ENCODE results near the gene PSMB10. TPM values are rescaled to one million over a fixed set of nuclear protein-coding genes. Genes with fewer than 3 reads are reported as not detected.

PSMB10 gene
- total RNA-seq, 2 experiments from 2014 or later: 176 to 185 TPM

DNA sequence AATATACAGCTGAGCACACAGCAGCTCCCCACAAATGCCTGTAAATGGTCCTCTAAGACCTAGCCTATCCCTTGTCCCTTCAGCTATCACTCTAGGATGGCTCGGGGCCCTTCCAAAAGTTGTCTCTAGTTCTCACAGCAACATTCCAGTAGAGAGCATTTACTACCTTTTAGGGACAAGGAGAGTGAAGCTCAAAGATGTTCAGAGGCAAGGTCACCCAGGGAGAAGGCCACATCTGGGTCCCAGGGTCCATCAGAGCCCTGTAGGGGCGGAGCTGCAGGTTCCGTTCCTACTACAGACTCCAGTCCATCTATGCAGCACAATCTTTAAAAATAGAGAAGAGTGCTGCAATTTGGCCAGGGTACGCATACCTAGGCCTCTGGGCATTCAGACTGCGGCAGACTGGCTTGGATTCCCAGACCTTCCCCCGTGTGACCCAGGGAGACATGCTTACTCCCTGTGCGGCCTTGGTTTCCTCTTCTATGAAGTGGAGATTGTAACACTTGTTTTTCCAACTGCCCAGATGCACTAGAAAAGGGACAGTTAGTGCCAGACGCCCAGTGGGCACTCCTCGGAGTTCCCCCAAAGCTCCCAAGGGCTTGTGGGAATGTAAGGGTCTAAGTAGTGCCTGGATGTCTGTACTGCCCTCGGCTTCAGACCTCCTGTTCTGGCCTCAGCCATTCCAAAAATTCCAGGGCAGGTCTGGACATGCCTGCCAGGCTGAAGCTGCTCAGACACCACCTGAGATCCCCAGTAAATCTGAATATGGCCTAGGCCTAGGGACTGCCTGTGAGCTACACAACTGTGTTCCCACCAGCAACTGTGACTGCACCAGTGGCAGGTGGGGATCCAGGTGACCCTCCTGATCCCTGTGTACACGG, 29.3 kb upstream of the PSMB10 start:
- CTCF ChIA-PET: interaction anchor here (0.6 to 2.2 kb wide), 5 partner anchors 11 to 118 kb away, joined by 3 to 6 read pairs (median 4); no protein-coding TSS in a partner anchor
- POLR2A ChIA-PET: no interaction called here

- POLR2A ChIA-PET: no interaction called here
- CTCF ChIA-PET: interaction anchor here (2.2 kb wide), 1 partner anchor 29 kb away, joined by 6 read pairs; no protein-coding TSS in a partner anchor
Measured at GRCh38 chr16:67964477-67965131, 28.0 kb upstream of the PSMB10 start.

- CTCF ChIA-PET: no interaction called here
- POLR2A ChIA-PET: no interaction called here
Measured at GRCh38 chr16:67963662-67964321, 27.1 kb upstream of the PSMB10 start.

- POLR2A ChIA-PET: interaction anchor here (0.6 kb wide), 2 partner anchors 102 to 347 kb away, joined by 3 to 5 read pairs; partner anchors contain the start of genes PRMT7 and SLC7A6OS
Measured at GRCh38 chr16:67963292-67963661, 26.6 kb upstream of the PSMB10 start.

GRCh38 chr16:67962135-67962534, 25.5 kb upstream of the PSMB10 start:
- CTCF ChIA-PET: no interaction called here
- POLR2A ChIA-PET: no interaction called here

More at GRCh38 chr16:67963292-67963661, 26.6 kb upstream of the PSMB10 start:
- CTCF ChIA-PET: no interaction called here

DNA sequence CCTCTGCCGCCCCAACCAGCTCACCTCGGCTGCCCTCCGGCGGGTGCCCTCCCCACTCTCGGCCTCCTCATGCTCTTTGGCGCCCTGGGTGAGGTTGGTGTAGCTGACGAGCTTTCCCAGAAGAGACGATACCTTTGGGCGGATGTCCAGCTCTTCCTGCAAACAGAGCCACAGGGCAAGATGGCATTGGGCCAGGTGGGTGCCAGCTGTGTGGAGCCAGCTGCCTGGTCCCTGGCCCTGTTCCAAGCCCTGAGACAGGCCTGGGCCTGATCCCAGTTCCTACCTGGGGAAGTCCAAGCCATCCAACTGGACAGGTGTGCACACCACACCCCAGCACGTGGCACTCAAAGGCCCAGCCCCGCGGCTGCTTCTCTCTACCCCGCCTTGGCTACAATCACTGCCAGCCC, 24.9 kb upstream of the PSMB10 start:
- ChIA-PET POLR2A (no interaction called here), CTCF (interaction anchor here (1.5 kb wide), 1 partner anchor 19 kb away, joined by 5 read pairs; no protein-coding TSS in a partner anchor)

- ChIA-PET CTCF (interaction anchor here (0.6 kb wide), 1 partner anchor 153 kb away, joined by 3 read pairs; no protein-coding TSS in a partner anchor), POLR2A (interaction anchor here (0.6 kb wide), 1 partner anchor 1386 kb away, joined by 3 read pairs; no protein-coding TSS in a partner anchor)
Measured at GRCh38 chr16:67959536-67960329, 23.1 kb upstream of the PSMB10 start.

DNA sequence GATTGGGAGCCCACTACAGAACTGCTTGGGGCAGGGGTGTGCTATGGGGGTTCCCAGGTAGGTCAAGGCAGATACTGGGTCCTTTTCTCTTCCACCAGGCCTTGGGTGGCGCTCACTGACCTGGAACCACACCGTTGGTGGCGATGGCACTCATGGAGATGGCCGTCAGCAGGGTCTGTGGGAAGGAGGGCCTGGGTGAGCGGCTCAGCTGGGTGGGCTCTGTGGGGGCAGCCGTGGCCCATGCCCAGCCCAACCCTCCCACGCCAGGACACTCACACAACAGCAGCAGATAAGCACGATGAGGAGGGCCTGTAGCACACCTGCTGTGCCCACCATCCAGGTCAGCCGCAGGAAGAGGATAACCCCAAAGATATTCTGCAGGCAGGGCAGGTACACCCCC, 21.0 kb upstream of the PSMB10 start:
- ChIA-PET CTCF (no interaction called here), POLR2A (no interaction called here)

- ChIA-PET CTCF (interaction anchor here (1.4 to 1.7 kb wide), 2 partner anchors 12 to 71 kb away, joined by 3 to 6 read pairs; no protein-coding TSS in a partner anchor), POLR2A (no interaction called here)
Measured at GRCh38 chr16:67954421-67955196, 18.0 kb upstream of the PSMB10 start.

GRCh38 chr16:67953641-67954375, 17.2 kb upstream of the PSMB10 start:
- ChIA-PET CTCF (interaction anchor here (1.4 kb wide), 1 partner anchor 70 kb away, joined by 3 read pairs; no protein-coding TSS in a partner anchor), POLR2A (no interaction called here)

DNA sequence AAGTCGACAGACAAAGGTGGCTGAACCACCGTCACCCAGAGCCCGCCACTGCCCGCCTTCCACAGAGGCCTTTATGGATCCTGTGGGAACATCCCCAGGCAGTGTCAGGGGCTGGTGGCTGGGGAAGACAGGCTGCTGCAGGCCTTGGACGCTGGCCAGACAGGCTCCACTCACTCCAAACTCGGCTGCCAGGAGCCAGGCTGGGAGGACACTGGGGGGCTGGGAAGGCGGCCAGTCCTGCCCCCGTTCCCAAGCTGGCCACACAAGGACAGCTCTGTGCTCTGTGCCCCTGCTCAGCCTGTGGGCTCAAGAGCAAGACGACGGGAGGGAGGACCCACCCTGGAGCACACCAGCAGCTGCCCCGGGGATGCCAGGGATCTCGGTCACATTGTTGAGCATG, 14.8 kb upstream of the PSMB10 start:
- CTCF ChIA-PET: interaction anchor here (0.6 to 1.4 kb wide), 2 partner anchors 9 to 11 kb away, joined by 3 to 4 read pairs; no protein-coding TSS in a partner anchor

DNA sequence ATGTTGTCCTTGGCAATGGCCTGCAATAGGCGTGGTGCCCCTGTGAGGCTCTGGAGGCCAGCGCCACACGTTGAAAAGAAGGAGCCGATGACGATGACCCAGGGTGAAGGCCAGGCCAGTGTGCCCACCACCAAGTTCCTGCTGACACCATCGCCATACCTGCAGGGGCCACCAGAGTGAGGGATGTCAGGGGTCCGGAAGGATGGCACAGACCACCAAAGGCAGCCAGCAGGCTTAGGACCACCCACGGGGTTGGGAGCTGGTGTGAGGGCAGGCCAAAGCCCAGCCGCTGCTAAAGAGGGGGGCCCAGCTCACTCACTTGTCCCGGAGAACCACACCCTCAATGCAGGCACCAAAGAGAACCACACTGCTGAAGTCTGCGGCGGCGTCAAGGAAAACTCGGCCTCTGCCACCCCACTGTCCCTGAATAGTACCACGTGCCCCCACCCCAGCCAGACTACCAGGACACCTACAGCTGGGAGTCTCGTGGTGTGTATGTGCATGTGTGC, 13.7 kb upstream of the PSMB10 start:
- CTCF ChIA-PET: interaction anchor here (1.4 kb wide), 1 partner anchor 8 kb away, joined by 4 read pairs; no protein-coding TSS in a partner anchor
- POLR2A ChIA-PET: interaction anchor here (0.7 to 1.2 kb wide), 3 partner anchors 13 to 178 kb away, joined by 3 to 5 read pairs (median 3); partner anchors contain the start of gene PSMB10

More for the DNA sequence above, 14.8 kb upstream of the PSMB10 start:
- POLR2A ChIA-PET: no interaction called here

GRCh38 chr16:67949645-67950044, 13.0 kb upstream of the PSMB10 start:
- ChIA-PET POLR2A (interaction anchor here (0.7 to 1.2 kb wide), 3 partner anchors 9 to 177 kb away, joined by 3 read pairs; partner anchors contain the start of gene PSMB10), CTCF (no interaction called here)

- CTCF ChIA-PET: no interaction called here
- POLR2A ChIA-PET: no interaction called here
Measured at GRCh38 chr16:67948015-67948414, 11.4 kb upstream of the PSMB10 start.

DNA sequence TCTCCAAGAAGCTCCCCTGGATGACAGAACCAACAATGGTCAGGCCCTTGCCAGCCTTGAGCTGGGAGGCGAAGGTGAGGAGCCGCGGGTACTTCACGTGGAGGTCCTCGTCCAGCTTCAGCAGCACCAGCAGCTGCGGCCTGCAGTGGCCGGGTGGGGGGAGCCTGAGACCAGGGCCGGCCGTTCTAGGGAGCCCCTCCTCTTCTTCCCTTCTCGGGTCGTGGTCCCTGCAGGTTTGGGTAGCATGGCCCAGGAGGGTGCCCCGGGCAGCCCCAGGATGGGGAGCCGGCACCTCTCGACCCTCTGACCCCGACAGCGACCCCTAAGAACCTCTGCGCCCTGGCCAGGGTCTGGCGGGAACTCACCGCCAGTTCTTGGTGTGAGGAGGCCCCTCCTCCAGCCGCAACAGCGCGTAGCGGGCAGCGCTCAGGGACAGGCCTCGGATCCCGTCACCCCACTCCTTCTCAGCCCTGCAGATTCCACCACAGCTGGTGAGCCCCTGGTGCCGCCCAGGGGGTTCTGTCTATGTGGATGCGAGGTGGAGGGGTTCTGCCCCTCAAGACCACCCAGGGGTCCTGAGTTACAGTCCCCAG, 10.4 kb upstream of the PSMB10 start:
- ChIA-PET CTCF (no interaction called here), POLR2A (no interaction called here)

GRCh38 chr16:67946128-67946569, 9.5 kb upstream of the PSMB10 start:
- ChIA-PET POLR2A (no interaction called here), CTCF (no interaction called here)

Measured in activated CD8-positive, alpha-beta memory T cell treated with anti-CD3 and anti-CD28 coated beads for 36 hours (primary cell).